Stimulated activated CD4-positive, alpha-beta T cell treated with anti-CD3 and anti-CD28 coated beads, Interleukin-4, amount 100 ng/mL, for 24 hours (primary cell): ENCODE results near the gene EML1.
A peak's percentile ranks its signal among the peaks of the same experiment; 100 is the strongest.
"Not testable (repeated sequence)": the region's sequence is repeated elsewhere in the genome, so short reads cannot be mapped to it uniquely, and the experiment has no call there.

Source experiments
- DNase-seq: peaks from one replicate; pipeline ENCODE4 v3.0.0-alpha.2; 2020

The EML1 gene

GRCh38 chr14:99756796-99757195, 36.4 kb upstream of the EML1 start:
- no peak for DNase-seq

- peak; percentile 12 for DNase-seq
Measured at GRCh38 chr14:99757331-99758070, 35.7 kb upstream of the EML1 start.

- no peak for DNase-seq
Measured at GRCh38 chr14:99758121-99758821, 34.9 kb upstream of the EML1 start.

- DNase-seq: no peak
Measured at GRCh38 chr14:99758872-99759545, 34.2 kb upstream of the EML1 start.

GRCh38 chr14:99759546-99759925, 33.7 kb upstream of the EML1 start:
- DNase-seq: no peak

GRCh38 chr14:99760817-99761216, 32.4 kb upstream of the EML1 start:
- no peak for DNase-seq

GRCh38 chr14:99762911-99763310, 30.3 kb upstream of the EML1 start:
- not testable (repeated sequence) for DNase-seq

- DNase-seq: no peak
Measured at GRCh38 chr14:99763527-99764221, 29.5 kb upstream of the EML1 start.

GRCh38 chr14:99764222-99764706, 28.9 kb upstream of the EML1 start:
- DNase-seq: no peak

GRCh38 chr14:99768381-99768780, 24.8 kb upstream of the EML1 start:
- no peak for DNase-seq

- DNase-seq: no peak
Measured at GRCh38 chr14:99769123-99769522, 24.1 kb upstream of the EML1 start.

- DNase-seq: no peak
Measured at GRCh38 chr14:99769799-99770198, 23.4 kb upstream of the EML1 start.

- no peak for DNase-seq
Measured at GRCh38 chr14:99772371-99773283, 20.6 kb upstream of the EML1 start.

- no peak for DNase-seq
Measured at GRCh38 chr14:99773521-99774497, 19.4 kb upstream of the EML1 start.

- DNase-seq: no peak
Measured at GRCh38 chr14:99774556-99775307, 18.5 kb upstream of the EML1 start.

GRCh38 chr14:99775351-99775750, 17.9 kb upstream of the EML1 start:
- no peak for DNase-seq

GRCh38 chr14:99777951-99778350, 15.3 kb upstream of the EML1 start:
- DNase-seq: no peak

GRCh38 chr14:99779751-99780150, 13.5 kb upstream of the EML1 start:
- no peak for DNase-seq

GRCh38 chr14:99780690-99781089, 12.5 kb upstream of the EML1 start:
- DNase-seq: no peak

GRCh38 chr14:99781091-99781490, 12.1 kb upstream of the EML1 start:
- no peak for DNase-seq
